NCI-H128 (cell line): ENCODE results near the gene TBC1D24.
A peak's percentile ranks its signal among the peaks of the same experiment; 100 is the strongest.

Source experiments
- DNase-seq: peaks from one replicate; lab custom pipeline; 2025; ENCODE audit not compliant: unreplicated experiment; lab: John Stamatoyannopoulos, UW

The TBC1D24 gene

GRCh38 chr16:2482708-2483534 is 8.0 kb downstream of the TBC1D24 start:
- no peak for DNase-seq

- DNase-seq: no peak
These were observed 9.3 kb downstream of the TBC1D24 start for GRCh38 chr16:2483939-2484897.

- no peak for DNase-seq
These were observed 10.1 kb downstream of the TBC1D24 start for GRCh38 chr16:2484898-2485508.

- DNase-seq: no peak
These were observed 11.0 kb downstream of the TBC1D24 start for GRCh38 chr16:2485811-2486507.

GRCh38 chr16:2486645-2487516 is 12.0 kb downstream of the TBC1D24 start:
- DNase-seq: no peak

- no peak for DNase-seq
These were observed 12.6 kb downstream of the TBC1D24 start for GRCh38 chr16:2487517-2487842.

- no peak for DNase-seq
These were observed 13.1 kb downstream of the TBC1D24 start for GRCh38 chr16:2487903-2488531.

GRCh38 chr16:2489581-2489980 is 14.7 kb downstream of the TBC1D24 start:
- DNase-seq: no peak

GRCh38 chr16:2490190-2491105 is 15.5 kb downstream of the TBC1D24 start:
- DNase-seq: peak; percentile 43

GRCh38 chr16:2492292-2492691 is 17.4 kb downstream of the TBC1D24 start:
- DNase-seq: no peak

GRCh38 chr16:2493605-2494004 is 18.7 kb downstream of the TBC1D24 start:
- DNase-seq: no peak

GRCh38 chr16:2494616-2495015 is 19.7 kb downstream of the TBC1D24 start:
- DNase-seq: no peak

GRCh38 chr16:2495041-2495440 is 20.1 kb downstream of the TBC1D24 start:
- DNase-seq: no peak

- no peak for DNase-seq
These were observed 21.5 kb downstream of the TBC1D24 start for GRCh38 chr16:2496223-2497115.

- DNase-seq: no peak
These were observed 22.2 kb downstream of the TBC1D24 start for GRCh38 chr16:2497116-2497630.

- DNase-seq: no peak
These were observed 23.0 kb downstream of the TBC1D24 start for GRCh38 chr16:2497695-2498484.
